GM13977 (cell line): Measurements from ENCODE around the gene GDF10.

Experiments used
- DNase-seq: peaks from one replicate; pipeline ENCODE4 v3.0.0; 2012; ENCODE audit warnings: low spot score
- CTCF ChIP-seq: IDR thresholded peaks from 2 replicates; pipeline ENCODE4 v1.5.1; 2012; ENCODE audit warnings: mild to moderate bottlenecking, control low read depth; ENCODE audit not compliant: insufficient read depth; ENCODE audit errors: extremely low read depth, missing control alignments
- in situ Hi-C: fragments of 300-500 bp; cut with MboI; formaldehyde crosslinking; loops from one replicate; pipeline ENCODE4 v1.12.0; 2022; ENCODE audit warnings: low sequenced_read_pairs, low pct_unique_long_range_greater_than_20kb, mixed read lengths, inconsistent platforms; ENCODE audit not compliant: unreplicated experiment

Gene GDF10

GRCh38 chr10:47285381-47286115 is 14.4 kb upstream of the GDF10 start:
- in situ Hi-C loops: no loop called here

GRCh38 chr10:47286116-47286505 is 13.9 kb upstream of the GDF10 start:
- in situ Hi-C loops: no loop called here
- no peak for TF ChIP-seq CTCF
- DNase-seq: no peak

More at GRCh38 chr10:47285381-47286115, 14.4 kb upstream of the GDF10 start:
- TF ChIP-seq CTCF: no peak
- no peak for DNase-seq

GRCh38 chr10:47286591-47287315 is 13.2 kb upstream of the GDF10 start:
- no peak for DNase-seq
- in situ Hi-C loops: no loop called here
- no peak for TF ChIP-seq CTCF

- TF ChIP-seq CTCF: no peak
- no peak for DNase-seq
- in situ Hi-C loops: no loop called here
These were observed 12.6 kb upstream of the GDF10 start for GRCh38 chr10:47287365-47287802.

- DNase-seq: no peak
- in situ Hi-C loops: no loop called here
- no peak for TF ChIP-seq CTCF
These were observed 12.2 kb upstream of the GDF10 start for GRCh38 chr10:47287805-47288204.

GRCh38 chr10:47288236-47288635 is 11.8 kb upstream of the GDF10 start:
- DNase-seq: no peak
- TF ChIP-seq CTCF: no peak
- in situ Hi-C loops: no loop called here
